ENCODE results near the gene DISC1.

DNA sequence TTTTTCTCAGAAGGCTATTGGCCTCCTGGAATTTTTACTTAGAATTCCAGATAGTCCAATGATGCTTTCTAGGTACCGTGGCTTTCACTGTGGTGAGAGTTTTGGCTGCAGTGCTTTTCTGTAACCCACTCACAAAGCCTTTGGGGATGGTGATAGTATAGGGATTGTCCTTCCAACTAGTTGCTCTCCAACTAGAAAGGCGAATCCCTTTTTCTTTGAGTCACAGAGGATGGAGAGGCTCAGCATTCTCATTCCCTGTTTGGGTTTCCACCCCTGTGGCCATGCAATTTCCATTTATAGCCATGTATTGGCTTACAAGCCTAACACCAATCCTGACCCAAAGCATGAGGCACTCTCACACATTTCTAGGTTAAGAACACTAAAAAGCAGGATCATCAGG, 300.3 kb downstream of the DISC1 start:
- TF ChIP-seq, protein P1, sequence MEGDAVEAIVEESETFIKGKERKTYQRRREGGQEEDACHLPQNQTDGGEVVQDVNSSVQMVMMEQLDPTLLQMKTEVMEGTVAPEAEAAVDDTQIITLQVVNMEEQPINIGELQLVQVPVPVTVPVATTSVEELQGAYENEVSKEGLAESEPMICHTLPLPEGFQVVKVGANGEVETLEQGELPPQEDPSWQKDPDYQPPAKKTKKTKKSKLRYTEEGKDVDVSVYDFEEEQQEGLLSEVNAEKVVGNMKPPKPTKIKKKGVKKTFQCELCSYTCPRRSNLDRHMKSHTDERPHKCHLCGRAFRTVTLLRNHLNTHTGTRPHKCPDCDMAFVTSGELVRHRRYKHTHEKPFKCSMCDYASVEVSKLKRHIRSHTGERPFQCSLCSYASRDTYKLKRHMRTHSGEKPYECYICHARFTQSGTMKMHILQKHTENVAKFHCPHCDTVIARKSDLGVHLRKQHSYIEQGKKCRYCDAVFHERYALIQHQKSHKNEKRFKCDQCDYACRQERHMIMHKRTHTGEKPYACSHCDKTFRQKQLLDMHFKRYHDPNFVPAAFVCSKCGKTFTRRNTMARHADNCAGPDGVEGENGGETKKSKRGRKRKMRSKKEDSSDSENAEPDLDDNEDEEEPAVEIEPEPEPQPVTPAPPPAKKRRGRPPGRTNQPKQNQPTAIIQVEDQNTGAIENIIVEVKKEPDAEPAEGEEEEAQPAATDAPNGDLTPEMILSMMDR (IDR thresholded peaks at IDR 0.05; ENCODE audit: low read depth, low read length): no peak
- no peak for TF ChIP-seq EZH2phosphoT487 (IDR thresholded peaks at IDR 0.05; ENCODE audit: low read depth)
